VCaP (cell line): ENCODE results near the gene UQCC3.

Experiments used
- H3K27ac ChIP-seq: fragments of 450-650 bp; 2 replicates; pipeline ENCODE4 v1.5.1; 2017
- TF ChIP-seq, protein P1 (sequence below): fragments of 450-650 bp; conservative IDR thresholded peaks from 2 replicates; pipeline ENCODE4 v1.5.1; 2017; ENCODE audit warnings: mild to moderate bottlenecking, moderate library complexity

The UQCC3 gene

GRCh38 chr11:62654297-62654696, 17.2 kb upstream of the UQCC3 start:
- H3K27ac ChIP-seq = peak overlapping the region; percentile 88
- TF ChIP-seq, protein P1, sequence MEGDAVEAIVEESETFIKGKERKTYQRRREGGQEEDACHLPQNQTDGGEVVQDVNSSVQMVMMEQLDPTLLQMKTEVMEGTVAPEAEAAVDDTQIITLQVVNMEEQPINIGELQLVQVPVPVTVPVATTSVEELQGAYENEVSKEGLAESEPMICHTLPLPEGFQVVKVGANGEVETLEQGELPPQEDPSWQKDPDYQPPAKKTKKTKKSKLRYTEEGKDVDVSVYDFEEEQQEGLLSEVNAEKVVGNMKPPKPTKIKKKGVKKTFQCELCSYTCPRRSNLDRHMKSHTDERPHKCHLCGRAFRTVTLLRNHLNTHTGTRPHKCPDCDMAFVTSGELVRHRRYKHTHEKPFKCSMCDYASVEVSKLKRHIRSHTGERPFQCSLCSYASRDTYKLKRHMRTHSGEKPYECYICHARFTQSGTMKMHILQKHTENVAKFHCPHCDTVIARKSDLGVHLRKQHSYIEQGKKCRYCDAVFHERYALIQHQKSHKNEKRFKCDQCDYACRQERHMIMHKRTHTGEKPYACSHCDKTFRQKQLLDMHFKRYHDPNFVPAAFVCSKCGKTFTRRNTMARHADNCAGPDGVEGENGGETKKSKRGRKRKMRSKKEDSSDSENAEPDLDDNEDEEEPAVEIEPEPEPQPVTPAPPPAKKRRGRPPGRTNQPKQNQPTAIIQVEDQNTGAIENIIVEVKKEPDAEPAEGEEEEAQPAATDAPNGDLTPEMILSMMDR = no peak

DNA sequence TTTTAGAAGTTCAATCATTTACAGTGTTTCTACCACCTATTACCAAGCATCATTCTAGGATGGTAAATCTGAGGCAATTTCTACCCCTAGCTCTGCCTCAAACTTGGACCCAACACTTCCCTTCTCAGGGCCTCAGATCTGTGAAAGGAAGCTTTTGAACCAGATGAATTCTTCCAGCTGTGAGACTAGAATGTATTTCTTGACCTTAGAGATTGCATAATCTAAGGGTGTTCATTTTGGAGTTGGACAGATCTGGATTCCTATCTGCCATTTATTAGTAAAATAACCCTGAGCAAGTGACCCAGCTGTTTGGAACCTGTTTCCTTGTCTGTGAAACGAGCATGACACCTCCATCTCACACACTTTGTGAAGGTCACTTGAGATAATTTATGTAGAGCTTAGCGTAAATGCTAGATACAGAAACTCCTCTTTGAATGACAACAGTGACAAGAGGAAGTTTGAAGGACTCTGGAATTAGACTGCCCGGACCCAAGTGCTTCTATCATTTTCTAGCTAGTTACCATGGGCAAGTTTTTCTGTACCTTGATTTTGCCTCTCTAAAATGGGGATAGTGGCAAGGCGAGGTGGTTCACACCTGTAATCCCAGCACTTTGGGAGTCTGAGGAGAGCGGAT, 14.6 kb upstream of the UQCC3 start:
- no peak overlapping the region for H3K27ac ChIP-seq
- TF ChIP-seq, protein P1 = no peak

DNA sequence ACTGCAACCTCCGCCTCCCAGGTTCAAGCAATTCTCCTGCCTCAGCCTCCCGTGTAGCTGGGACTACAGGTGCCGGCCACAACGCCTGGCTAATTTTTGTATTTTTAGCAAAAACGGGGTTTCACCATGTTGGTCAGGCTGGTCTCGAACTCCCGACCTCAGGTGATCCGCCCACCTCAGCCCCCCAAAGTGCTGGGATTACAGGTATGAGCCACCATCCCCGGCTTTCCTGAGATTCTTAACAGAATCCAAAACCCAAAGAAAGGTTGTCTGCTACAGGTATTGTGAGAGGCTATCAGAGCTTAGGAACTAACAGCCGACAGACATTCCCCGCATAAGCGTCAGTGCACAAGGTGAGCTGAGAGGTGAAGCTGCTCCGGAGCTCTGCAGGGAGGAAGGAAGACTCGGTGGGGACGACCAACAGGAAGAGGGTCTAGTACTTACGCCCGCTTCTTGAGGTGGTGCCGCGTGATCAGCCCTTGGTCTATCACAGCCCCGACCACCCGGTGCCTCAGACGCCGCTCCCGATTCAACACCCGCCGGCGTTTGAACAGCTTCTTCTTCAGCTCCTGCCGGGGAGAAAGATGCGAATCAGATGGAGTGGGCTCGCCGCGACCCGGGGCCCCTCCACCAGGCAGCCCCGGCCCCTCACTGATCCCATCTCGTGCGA, 6.9 kb upstream of the UQCC3 start:
- peak overlapping the region; percentile 95 for H3K27ac ChIP-seq
- TF ChIP-seq, protein P1 = no peak

DNA sequence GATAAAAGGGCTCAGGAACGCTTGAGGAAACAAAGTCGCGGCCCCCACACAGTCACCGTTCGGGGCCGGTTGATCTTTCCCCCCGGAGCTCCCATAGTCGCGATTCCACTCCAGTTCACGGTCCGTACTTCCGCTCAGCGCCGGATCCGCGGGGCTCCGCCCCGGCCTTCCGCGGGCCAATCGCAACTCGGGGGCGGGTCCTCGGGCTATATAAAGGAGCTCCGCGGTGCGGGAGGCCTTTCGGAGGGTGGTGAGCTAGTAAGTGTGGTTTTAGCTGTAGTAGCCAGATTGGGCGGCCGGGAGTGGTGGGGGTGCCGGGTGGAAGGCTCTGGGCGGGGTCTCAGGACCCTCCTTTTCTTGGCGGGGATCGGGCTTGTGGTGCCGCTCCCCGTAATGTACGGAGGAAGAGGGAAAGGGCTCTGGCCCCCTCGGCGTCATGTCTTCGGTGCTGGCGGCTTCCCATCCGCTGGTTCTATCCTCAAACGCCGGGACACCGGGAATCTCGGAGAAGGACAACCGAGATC, 6.3 kb upstream of the UQCC3 start, which contains the start of the genes C11orf98 and CSKMT:
C11orf98 (minus strand) TSS at position 136 of the 524 bp plus-strand sequence; CDS start at position 95, 41 bp downstream.
CSKMT (plus strand) TSS at position 238 of the 524 bp plus-strand sequence. CDS start 568 bp downstream, outside the sequence.
- TF ChIP-seq, protein P1 = no peak
- peak within 1 kb of the TSS; percentile 95 for H3K27ac ChIP-seq

DNA sequence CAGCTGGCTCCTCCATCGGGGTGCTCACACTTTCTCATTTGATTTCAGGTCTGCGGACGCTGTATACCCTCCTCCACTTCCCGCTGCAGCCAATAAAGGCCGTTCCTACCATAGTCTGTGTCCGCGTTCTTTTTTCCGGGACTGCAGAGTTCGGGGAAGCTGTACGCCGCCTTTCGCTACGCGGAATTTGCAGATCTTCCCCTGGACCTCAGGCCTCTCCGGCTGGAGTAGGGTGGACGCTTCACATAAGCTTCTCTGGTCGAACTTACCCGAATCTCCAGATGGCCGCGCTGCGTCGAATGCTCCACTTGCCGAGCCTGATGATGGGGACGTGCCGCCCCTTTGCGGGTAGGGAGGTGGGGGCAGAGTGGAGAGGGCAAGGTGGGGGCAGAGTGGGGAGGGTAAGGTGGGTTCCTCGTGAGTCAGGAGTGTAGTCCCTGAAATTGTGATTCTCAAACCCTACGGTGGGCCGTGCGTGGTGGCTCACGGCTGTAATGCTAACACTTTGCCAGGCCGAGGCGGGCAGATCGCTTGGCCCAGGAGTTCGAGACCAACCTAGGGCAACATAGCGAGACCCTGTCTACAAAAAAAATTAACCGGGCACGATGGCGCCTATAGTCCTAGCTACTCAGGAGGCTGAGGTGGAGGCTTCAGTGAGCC, 5.7 kb upstream of the UQCC3 start:
- TF ChIP-seq, protein P1 = no peak
- H3K27ac ChIP-seq = peak overlapping the region; percentile 95

GRCh38 chr11:62666259-62666926, 5.1 kb upstream of the UQCC3 start:
- TF ChIP-seq, protein P1 = no peak
- peak overlapping the region; percentile 95 for H3K27ac ChIP-seq
